Testis (tissue), 2 donors: ENCODE measurements around the gene SLC44A5.

Experiments
- CTCF ChIP-seq, 3 experiments: fragments of 450-650 bp in 2 of 3; fragments of 200-600 bp in 1 of 3; sonication (generic) in 1 of 3; IDR thresholded peaks; one replicate each; pipeline ENCODE4 v1.5.1; 2016 to 2019; ENCODE audit warnings: antibody characterized with exemption in 3 of 3, mild to moderate bottlenecking in 2 of 3, moderate library complexity in 1 of 3
- POLR2A ChIP-seq: fragments of 450-650 bp; IDR thresholded peaks from one replicate; pipeline ENCODE4 v1.6.1; 2017; ENCODE audit warnings: antibody characterized with exemption, mild to moderate bottlenecking, moderate library complexity

GRCh38 chr1:75484789-75485188, 126.1 kb downstream of the SLC44A5 start:
- TF ChIP-seq CTCF (IDR thresholded peaks at IDR 0.05) (no peak), POLR2A (no peak)
